A549 (cell line): ENCODE data around the gene LYZL4.

ENCODE experiments used
- BHLHE40 ChIP-seq: IDR thresholded peaks from 2 replicates; pipeline ENCODE4 v1.6.1; 2012; ENCODE audit warnings: low read depth, low read length, inconsistent platforms
- CHD2 ChIP-seq: fragments of 150-350 bp; IDR thresholded peaks from 2 replicates; pipeline ENCODE4 v1.6.1; 2014; ENCODE audit warnings: low read length; ENCODE audit not compliant: partially characterized antibody
- CTCF ChIP-seq: fragments of >200 bp; sonication (Bioruptor Twin); formaldehyde crosslinking; IDR thresholded peaks from 3 replicates; pipeline ENCODE4 v1.5.1; 2016
- ELK1 ChIP-seq: fragments of 150-350 bp; IDR thresholded peaks from 2 replicates; pipeline ENCODE4 v1.6.1; 2014; ENCODE audit warnings: low read depth, mild to moderate bottlenecking, low read length
- HDAC2 ChIP-seq: fragments of 200-600 bp; sonication (generic); IDR thresholded peaks from 2 replicates; pipeline ENCODE4 v1.6.1; 2016
- JUN ChIP-seq, 2 experiments: fragments of >200 bp; sonication (Bioruptor Twin); formaldehyde crosslinking; IDR thresholded peaks; 2 replicates in 1 of 2; 3 replicates in 1 of 2; pipeline ENCODE4 v1.6.1; 2016 to 2017
- KDM1A ChIP-seq: fragments of 200-600 bp; sonication (generic); IDR thresholded peaks from 2 replicates; pipeline ENCODE4 v1.6.1; 2016; ENCODE audit warnings: low read depth, mild to moderate bottlenecking
- MAZ ChIP-seq: fragments of 150-350 bp; IDR thresholded peaks from 2 replicates; pipeline ENCODE4 v1.6.1; 2014; ENCODE audit warnings: antibody characterized with exemption, low read depth, low read length, borderline replicate concordance
- MYC ChIP-seq: IDR thresholded peaks from 2 replicates; pipeline ENCODE4 v1.6.1; 2012; ENCODE audit warnings: mild to moderate bottlenecking, inconsistent platforms, low read length, improper control_type of control experiment, borderline replicate concordance
- POLR2A ChIP-seq: IDR thresholded peaks from 2 replicates; pipeline ENCODE4 v1.6.1; 2012; ENCODE audit warnings: mild to moderate bottlenecking, low read length
- RAD21 ChIP-seq, 2 experiments: fragments of >200 bp in 1 of 2; sonication (Bioruptor Twin) in 1 of 2; formaldehyde crosslinking in 1 of 2; IDR thresholded peaks in 1 of 2; conservative IDR thresholded peaks in 1 of 2; 2 replicates in 1 of 2; 3 replicates in 1 of 2; pipeline ENCODE4 v1.6.1; 2012 to 2018; ENCODE audit warnings: inconsistent platforms in 1 of 2
- RCOR1 ChIP-seq: fragments of 150-350 bp; IDR thresholded peaks from 2 replicates; pipeline ENCODE4 v1.6.1; 2014; ENCODE audit warnings: antibody characterized with exemption, low read length, low read depth
- SMC3 ChIP-seq: fragments of >200 bp; sonication (Bioruptor Twin); formaldehyde crosslinking; IDR thresholded peaks from 3 replicates; pipeline ENCODE4 v1.6.1; 2018; ENCODE audit warnings: inconsistent platforms

- TF ChIP-seq HDAC2 (no peak), RAD21 (conservative IDR thresholded peaks at IDR 0.05 in 1 of 2, IDR thresholded peaks at IDR 0.05 in 1 of 2) (no peak), MYC (no peak), CTCF (no peak), KDM1A (no peak), ELK1 (no peak), JUN (IDR thresholded peaks at IDR 0.05) (no peak), RCOR1 (no peak), CHD2 (no peak), POLR2A (no peak), MAZ (no peak), SMC3 (no peak), BHLHE40 (no peak)
Measured at GRCh38 chr3:42411429-42411828, 1.0 kb upstream of the LYZL4 start.
